ENCODE results near the gene MAP3K15.

GRCh38 chrX:19540076-19540475 is 24.8 kb upstream of the MAP3K15 start:
- TF ChIP-seq CTCF (IDR thresholded peaks at IDR 0.05): no peak
- TF ChIP-seq ZFX (IDR thresholded peaks at IDR 0.05; ENCODE audit: borderline replicate concordance): no peak
